Ovary (tissue), 9 donors: ENCODE data around the gene KRT72. TPM values are rescaled to one million over a fixed set of nuclear protein-coding genes. Genes with fewer than 3 reads are reported as not detected.

Experiments
- DNase-seq, 5 donors: peaks; one replicate each; pipeline ENCODE4 v3.0.0-alpha.2; 2019 to 2020
- H3K27ac ChIP-seq, 2 donors: fragments of 200-600 bp; one replicate each; pipeline versions ENCODE4 v1.5.1 to v1.8.0; 2019 to 2022
- H3K27me3 ChIP-seq: fragments of 200-600 bp; one replicate; pipeline ENCODE4 v1.8.0; 2022
- H3K36me3 ChIP-seq: fragments of 200-600 bp; sonication (generic); one replicate; pipeline ENCODE4 v1.5.1; 2019
- H3K4me1 ChIP-seq: one replicate; pipeline ENCODE4 v1.8.1; 2013; ENCODE audit warnings: mild to moderate bottlenecking, moderate library complexity; ENCODE audit not compliant: insufficient read depth
- H3K4me3 ChIP-seq: fragments of 200-600 bp; sonication (generic); one replicate; pipeline ENCODE4 v1.5.1; 2017
- H3K9me3 ChIP-seq, 2 donors: fragments of 200-600 bp in 1 of 2; sonication (generic) in 1 of 2; one replicate each; pipeline versions ENCODE4 v1.5.1 to v1.8.1; 2013 to 2019; ENCODE audit warnings: mild to moderate bottlenecking in 1 of 2, moderate library complexity in 1 of 2
- EP300 ChIP-seq: sonication (generic); formaldehyde crosslinking; IDR thresholded peaks from one replicate; pipeline ENCODE4 v1.6.1; 2017; ENCODE audit warnings: antibody characterized with exemption
- POLR2A ChIP-seq: fragments of 450-650 bp; IDR thresholded peaks from one replicate; pipeline ENCODE4 v1.6.1; 2017; ENCODE audit warnings: antibody characterized with exemption, mild to moderate bottlenecking, moderate library complexity
- WGBS, 3 donors: extraction: QIAGEN DNeasy Blood & Tissue Kit in 1 of 3; methylation state at CpG; one replicate each; pipeline versions ENCODE4 v1.1.5 to v1.1.7; 2013 to 2017; 5-methylcytosine and 5-hydroxymethylcytosine counted together
- intact Hi-C, 4 donors: fragments of 100-400 bp; cut with DNase I; formaldehyde crosslinking; loops; one replicate each; pipeline versions ENCODE4 v1.11.0 to v1.15.1; 2022 to 2023
- polyA plus RNA-seq, 2 donors: library from polyadenylated mRNA; stranded (reverse); fragments of 200-250 nt in 1 of 2; fragments of 350-450 nt in 1 of 2; fragmentation: Illumina TruSeq in 1 of 2; extraction: RNeasy Lipid Tissue Mini Kit (QIAGEN cat#74804) in 1 of 2; gene quantifications; one replicate each; pipeline ENCODE4 v1.2.3, GENCODE V29; 2013 to 2014
- total RNA-seq, 7 donors: library from RNA; depleted of rRNA in 2 of 7; stranded (reverse); fragments of >200 nt in 2 of 7; fragmentation: NEBNext Ultra II Directional in 3 of 7; extraction: Animal tissue kit (Norgen Biotek cat#: 25700) in 3 of 7; gene quantifications; one replicate each; pipeline versions ENCODE4 v1.1.0 to v1.2.4, GENCODE V29; 2016 to 2023
- TF ChIP-seq, protein P1 (sequence below), 3 donors: fragments of 450-650 bp in 2 of 3; fragments of 200-600 bp in 1 of 3; IDR thresholded peaks; one replicate each; pipeline versions ENCODE4 v1.5.1 to v1.8.0; 2016 to 2022; ENCODE audit warnings: antibody characterized with exemption in 3 of 3, mild to moderate bottlenecking in 1 of 3
- donor health status: DM: no; HTN: no; CAD: no; lungs with moderate emphysema.
- donor health status: DM: no; HTN: no; CAD: no.
- donor health status: Bipolar disorder and iron deficiency.
- donor health status: DM: yes; HTN: yes; CAD: no.
- donor health status: DM: no; HTN: no; CAD: no.
- donor health status: DM: yes; HTN: yes; CAD: no.

The KRT72 gene
- total and polyA plus RNA-seq, 9 donors: not detected

GRCh38 chr12:52636592-52637258 lies 35.5 kb upstream of the KRT72 start:
- Histone ChIP-seq H3K27ac (no peak overlapping the region), H3K36me3 (no peaks in the 10 kb centered on the region), H3K27me3 (no peaks in the 10 kb centered on the region), H3K9me3 (no peaks in the 10 kb centered on the region), H3K4me1 (no peaks in the 10 kb centered on the region), H3K4me3 (no peak overlapping the region)
- TF ChIP-seq, protein P1, sequence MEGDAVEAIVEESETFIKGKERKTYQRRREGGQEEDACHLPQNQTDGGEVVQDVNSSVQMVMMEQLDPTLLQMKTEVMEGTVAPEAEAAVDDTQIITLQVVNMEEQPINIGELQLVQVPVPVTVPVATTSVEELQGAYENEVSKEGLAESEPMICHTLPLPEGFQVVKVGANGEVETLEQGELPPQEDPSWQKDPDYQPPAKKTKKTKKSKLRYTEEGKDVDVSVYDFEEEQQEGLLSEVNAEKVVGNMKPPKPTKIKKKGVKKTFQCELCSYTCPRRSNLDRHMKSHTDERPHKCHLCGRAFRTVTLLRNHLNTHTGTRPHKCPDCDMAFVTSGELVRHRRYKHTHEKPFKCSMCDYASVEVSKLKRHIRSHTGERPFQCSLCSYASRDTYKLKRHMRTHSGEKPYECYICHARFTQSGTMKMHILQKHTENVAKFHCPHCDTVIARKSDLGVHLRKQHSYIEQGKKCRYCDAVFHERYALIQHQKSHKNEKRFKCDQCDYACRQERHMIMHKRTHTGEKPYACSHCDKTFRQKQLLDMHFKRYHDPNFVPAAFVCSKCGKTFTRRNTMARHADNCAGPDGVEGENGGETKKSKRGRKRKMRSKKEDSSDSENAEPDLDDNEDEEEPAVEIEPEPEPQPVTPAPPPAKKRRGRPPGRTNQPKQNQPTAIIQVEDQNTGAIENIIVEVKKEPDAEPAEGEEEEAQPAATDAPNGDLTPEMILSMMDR (IDR thresholded peaks at IDR 0.05): no peak
- no peak for TF ChIP-seq EP300
- TF ChIP-seq POLR2A: no peak
- intact Hi-C loops: no loop called here
- 49 to 72% (median 65%) methylated on average over 5 of the region's 5 CpGs for WGBS, 3 donors
- DNase-seq: no peak

DNA sequence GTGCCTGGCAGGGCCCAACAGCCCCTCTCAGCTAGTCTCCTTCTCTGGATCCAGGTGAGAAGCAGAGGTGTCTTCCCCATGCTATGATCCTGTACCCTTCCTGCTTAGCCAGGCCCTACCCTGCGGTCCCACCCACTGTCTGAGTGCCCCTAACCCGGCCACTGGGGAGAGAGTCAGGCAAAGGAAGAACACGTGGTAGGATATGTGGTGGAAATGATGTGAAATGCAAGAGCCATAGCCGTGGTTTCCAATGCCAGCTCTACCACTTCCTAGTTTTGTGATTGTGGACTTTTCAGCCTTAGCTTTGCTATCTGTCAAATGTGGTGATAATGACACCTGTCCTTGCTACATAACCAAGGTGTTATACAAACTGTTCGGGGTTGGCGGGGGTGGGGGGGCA lies 34.9 kb upstream of the KRT72 start:
- no peaks in the 10 kb centered on the region for H3K9me3 ChIP-seq
- no peaks in the 10 kb centered on the region for H3K4me1 ChIP-seq
- WGBS, 3 donors: 75 to 77% (median 76%) methylated on average over 6 of the region's 6 CpGs
- no peak overlapping the region for H3K27ac ChIP-seq
- no peaks in the 10 kb centered on the region for H3K27me3 ChIP-seq
- intact Hi-C loops: no loop called here
- no peak for DNase-seq
- H3K4me3 ChIP-seq: no peak overlapping the region
- TF ChIP-seq, protein P1 (IDR thresholded peaks at IDR 0.05): no peak
- TF ChIP-seq EP300 (no peak), POLR2A (no peak)
- H3K36me3 ChIP-seq: no peaks in the 10 kb centered on the region

- no peak overlapping the region for H3K27ac ChIP-seq
- DNase-seq: no peak
- H3K27me3 ChIP-seq: no peaks in the 10 kb centered on the region
- intact Hi-C loops: no loop called here
- TF ChIP-seq EP300 (no peak), POLR2A (no peak)
- TF ChIP-seq, protein P1 (IDR thresholded peaks at IDR 0.05): no peak
- no peaks in the 10 kb centered on the region for H3K9me3 ChIP-seq
- no peaks in the 10 kb centered on the region for H3K4me1 ChIP-seq
- H3K4me3 ChIP-seq: no peak overlapping the region
- no peaks in the 10 kb centered on the region for H3K36me3 ChIP-seq
- WGBS, 3 donors: 39 to 60% (median 52%) methylated on average over 7 of the region's 7 CpGs
Measured at GRCh38 chr12:52634266-52635056, 33.2 kb upstream of the KRT72 start.

GRCh38 chr12:52633383-52633782 lies 32.1 kb upstream of the KRT72 start:
- TF ChIP-seq POLR2A (no peak), EP300 (no peak)
- TF ChIP-seq, protein P1 (IDR thresholded peaks at IDR 0.05): no peak
- no peak for DNase-seq
- Histone ChIP-seq H3K4me3 (no peak overlapping the region), H3K9me3 (no peaks in the 10 kb centered on the region), H3K27me3 (no peaks in the 10 kb centered on the region), H3K4me1 (no peaks in the 10 kb centered on the region), H3K27ac (no peak overlapping the region), H3K36me3 (no peaks in the 10 kb centered on the region)
- intact Hi-C loops: no loop called here
- 50 to 72% (median 59%) methylated on average over 4 of the region's 4 CpGs for WGBS, 3 donors
